ENCODE results near the gene SMIM13. TPM values are rescaled to one million over a fixed set of nuclear protein-coding genes. Genes with fewer than 3 reads are reported as not detected.

Gene SMIM13
- total RNA-seq, 2 donors from 2014 or later: 12.2 TPM

GRCh38 chr6:11103065-11103464 lies 9.4 kb downstream of the SMIM13 start:
- 87 to 88% methylated on average over 4 to 5 of the region's 5 CpGs for WGBS, 2 experiments (ENCODE audit: insufficient coverage in 1 of 2, insufficient read length in 1 of 2)
- no peaks in the 10 kb centered on the region for H3K27me3 Mint-ChIP-seq (ENCODE audit: insufficient read depth)
- Histone ChIP-seq H3K36me3 (ENCODE audit: control insufficient read depth, insufficient read depth, low read length) (peaks cover 5% of the 10 kb centered on the region), H3K27ac (ENCODE audit: low read depth, low read length) (no peak overlapping the region), H3K27me3 (ENCODE audit: control insufficient read depth, insufficient read depth, low read length, poor library complexity, severe bottlenecking) (no peaks in the 10 kb centered on the region), H3K9me3 (ENCODE audit: control insufficient read depth, low read length) (peaks cover 19% of the 10 kb centered on the region), H3K9ac (ENCODE audit: extremely low read depth, low read length, poor library complexity, severe bottlenecking) (no peak overlapping the region), H3K4me3 (ENCODE audit: low read length) (no peak overlapping the region), H3K4me1 (ENCODE audit: control insufficient read depth, insufficient read depth, low read length) (no peaks in the 10 kb centered on the region)
- peaks cover 21% of the 10 kb centered on the region for H3K36me3 Mint-ChIP-seq (ENCODE audit: low read depth)
- H3K4me1 Mint-ChIP-seq: peaks cover 17% of the 10 kb centered on the region
- DNase-seq: no peak
- H3K4me3 Mint-ChIP-seq: no peak overlapping the region
- H3K27ac Mint-ChIP-seq: no peak overlapping the region
- TF ChIP-seq, protein P1, sequence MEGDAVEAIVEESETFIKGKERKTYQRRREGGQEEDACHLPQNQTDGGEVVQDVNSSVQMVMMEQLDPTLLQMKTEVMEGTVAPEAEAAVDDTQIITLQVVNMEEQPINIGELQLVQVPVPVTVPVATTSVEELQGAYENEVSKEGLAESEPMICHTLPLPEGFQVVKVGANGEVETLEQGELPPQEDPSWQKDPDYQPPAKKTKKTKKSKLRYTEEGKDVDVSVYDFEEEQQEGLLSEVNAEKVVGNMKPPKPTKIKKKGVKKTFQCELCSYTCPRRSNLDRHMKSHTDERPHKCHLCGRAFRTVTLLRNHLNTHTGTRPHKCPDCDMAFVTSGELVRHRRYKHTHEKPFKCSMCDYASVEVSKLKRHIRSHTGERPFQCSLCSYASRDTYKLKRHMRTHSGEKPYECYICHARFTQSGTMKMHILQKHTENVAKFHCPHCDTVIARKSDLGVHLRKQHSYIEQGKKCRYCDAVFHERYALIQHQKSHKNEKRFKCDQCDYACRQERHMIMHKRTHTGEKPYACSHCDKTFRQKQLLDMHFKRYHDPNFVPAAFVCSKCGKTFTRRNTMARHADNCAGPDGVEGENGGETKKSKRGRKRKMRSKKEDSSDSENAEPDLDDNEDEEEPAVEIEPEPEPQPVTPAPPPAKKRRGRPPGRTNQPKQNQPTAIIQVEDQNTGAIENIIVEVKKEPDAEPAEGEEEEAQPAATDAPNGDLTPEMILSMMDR (conservative IDR thresholded peaks at IDR 0.05): no peak
- peaks cover 8% of the 10 kb centered on the region for H3K9me3 Mint-ChIP-seq

GRCh38 chr6:11108726-11109125 lies 15.1 kb downstream of the SMIM13 start:
- Mint-ChIP-seq H3K27ac (no peak overlapping the region), H3K36me3 (ENCODE audit: low read depth) (no peaks in the 10 kb centered on the region), H3K9me3 (no peaks in the 10 kb centered on the region), H3K4me1 (peaks cover 26% of the 10 kb centered on the region), H3K4me3 (no peak overlapping the region), H3K27me3 (ENCODE audit: insufficient read depth) (no peaks in the 10 kb centered on the region)
- DNase-seq: no peak
- H3K27ac ChIP-seq (ENCODE audit: low read depth, low read length): no peak overlapping the region
- TF ChIP-seq, protein P1 (conservative IDR thresholded peaks at IDR 0.05): no peak
- no peak overlapping the region for H3K9ac ChIP-seq (ENCODE audit: extremely low read depth, low read length, poor library complexity, severe bottlenecking)
- H3K27me3 ChIP-seq (ENCODE audit: control insufficient read depth, insufficient read depth, low read length, poor library complexity, severe bottlenecking): no peaks in the 10 kb centered on the region
- H3K9me3 ChIP-seq (ENCODE audit: control insufficient read depth, low read length): no peaks in the 10 kb centered on the region
- no peak overlapping the region for H3K4me3 ChIP-seq (ENCODE audit: low read length)
- no peaks in the 10 kb centered on the region for H3K4me1 ChIP-seq (ENCODE audit: control insufficient read depth, insufficient read depth, low read length)
- no peaks in the 10 kb centered on the region for H3K36me3 ChIP-seq (ENCODE audit: control insufficient read depth, insufficient read depth, low read length)

DNA sequence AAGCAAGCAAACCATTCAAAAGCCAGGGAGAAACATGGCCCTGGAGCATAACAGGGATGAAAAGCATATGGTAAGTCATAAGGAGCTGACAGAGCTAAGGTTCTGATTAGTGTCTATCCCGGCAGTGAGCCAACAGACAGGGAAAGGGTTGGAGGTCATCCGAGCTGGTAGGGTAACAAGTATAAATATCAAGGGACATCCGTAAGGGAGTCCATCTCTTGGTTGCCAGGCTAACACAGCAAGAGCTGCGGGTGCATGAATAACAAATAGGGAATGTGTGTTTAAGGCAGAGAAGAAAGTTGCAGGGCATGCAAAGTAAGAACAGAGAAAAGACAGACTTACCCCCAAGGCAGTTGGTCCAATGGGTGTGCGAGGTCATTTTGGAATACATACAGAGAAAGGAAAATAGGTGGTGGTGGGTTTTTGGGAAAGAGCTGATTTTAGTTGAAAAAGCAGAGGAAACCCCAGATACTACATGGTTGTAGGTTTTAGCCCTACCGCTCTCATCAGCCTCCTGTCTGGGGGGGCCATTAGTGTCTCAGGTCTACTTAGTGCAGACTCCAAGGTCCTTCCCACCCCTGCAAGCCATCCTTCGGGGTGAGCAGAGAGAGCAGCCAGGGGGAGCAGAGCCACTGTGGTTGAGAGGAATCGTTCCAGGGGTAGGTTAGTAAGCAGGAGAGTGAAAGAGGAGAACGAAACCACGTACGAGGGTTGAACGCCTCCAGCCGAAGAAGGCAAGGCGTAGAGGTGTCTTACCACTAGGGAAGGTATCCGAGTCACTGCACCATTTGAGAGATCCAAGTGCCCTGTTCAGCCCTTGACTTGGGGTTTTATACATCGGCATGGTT lies 17.5 kb downstream of the SMIM13 start, which contains the start of gene ERVFRD-1:
Gene ERVFRD-1, minus strand, starts transcription at position 805 of the 848 bp plus-strand sequence. CDS start 6,415 bp downstream, outside the sequence.
- no peaks in the 10 kb centered on the region for H3K36me3 ChIP-seq (ENCODE audit: control insufficient read depth, insufficient read depth, low read length)
- peak within 1 kb of the TSS; percentile 35 for H3K27ac Mint-ChIP-seq
- WGBS, 2 experiments (ENCODE audit: insufficient coverage in 1 of 2, insufficient read length in 1 of 2): 94% methylated on average over 16 of the region's 16 CpGs
- H3K4me1 ChIP-seq (ENCODE audit: control insufficient read depth, insufficient read depth, low read length): no peaks in the 10 kb centered on the region
- H3K9ac ChIP-seq (ENCODE audit: extremely low read depth, low read length, poor library complexity, severe bottlenecking): no peak within 1 kb of the TSS
- no peak within 1 kb of the TSS for H3K4me3 ChIP-seq (ENCODE audit: low read length)
- no peaks in the 10 kb centered on the region for H3K27me3 Mint-ChIP-seq (ENCODE audit: insufficient read depth)
- no peak within 1 kb of the TSS for H3K27ac ChIP-seq (ENCODE audit: low read depth, low read length)
- H3K36me3 Mint-ChIP-seq (ENCODE audit: low read depth): peaks cover 3% of the 10 kb centered on the region
- no peaks in the 10 kb centered on the region for H3K9me3 Mint-ChIP-seq
- TF ChIP-seq, protein P1 (conservative IDR thresholded peaks at IDR 0.05): no peak
- H3K27me3 ChIP-seq (ENCODE audit: control insufficient read depth, insufficient read depth, low read length, poor library complexity, severe bottlenecking): no peaks in the 10 kb centered on the region
- no peaks in the 10 kb centered on the region for H3K9me3 ChIP-seq (ENCODE audit: control insufficient read depth, low read length)
- DNase-seq: no peak
- peaks cover 26% of the 10 kb centered on the region for H3K4me1 Mint-ChIP-seq
- H3K4me3 Mint-ChIP-seq: no peak within 1 kb of the TSS
